HUDEP-2 (cell line): Measurements from ENCODE around the gene SP140.
A peak's percentile ranks its signal among the peaks of the same experiment; 100 is the strongest.
"Not testable (repeated sequence)": the region's sequence is repeated elsewhere in the genome, so short reads cannot be mapped to it uniquely, and the experiment has no call there.

Experiments used
- DNase-seq, 76 experiments: peaks; one replicate each; lab custom pipeline; 2025; ENCODE audit not compliant: unreplicated experiment in 76 of 76; lab: John Stamatoyannopoulos, UW

SP140 gene

GRCh38 chr2:230282936-230283335, 57.4 kb downstream of the SP140 start:
- DNase-seq, result no peak

- no peak for DNase-seq
Measured at GRCh38 chr2:230286048-230286447, 60.5 kb downstream of the SP140 start.

- peak in 8 of 76 experiments; percentile 2 to 36 (median 7) for DNase-seq
Measured at GRCh38 chr2:230289311-230289710, 63.8 kb downstream of the SP140 start.

GRCh38 chr2:230295192-230295591, 69.7 kb downstream of the SP140 start:
- DNase-seq, result no peak

- DNase-seq, result no peak
Measured at GRCh38 chr2:230296917-230297316, 71.4 kb downstream of the SP140 start.

GRCh38 chr2:230299618-230300017, 74.1 kb downstream of the SP140 start:
- DNase-seq, result no peak

GRCh38 chr2:230305416-230306275, 80.1 kb downstream of the SP140 start:
- DNase-seq, result no peak

- no peak for DNase-seq
Measured at GRCh38 chr2:230306474-230306873, 80.9 kb downstream of the SP140 start.

GRCh38 chr2:230307485-230307884, 81.9 kb downstream of the SP140 start:
- no peak for DNase-seq

- DNase-seq, result no peak
Measured at GRCh38 chr2:230308402-230309000, 83.0 kb downstream of the SP140 start.

- DNase-seq, result not testable (repeated sequence)
Measured at GRCh38 chr2:230310792-230311191, 85.3 kb downstream of the SP140 start.

GRCh38 chr2:230311634-230312033, 86.1 kb downstream of the SP140 start:
- not testable (repeated sequence) for DNase-seq

GRCh38 chr2:230312638-230313037, 87.1 kb downstream of the SP140 start:
- no peak for DNase-seq

- DNase-seq, result no peak
Measured at GRCh38 chr2:230317366-230317765, 91.8 kb downstream of the SP140 start.

GRCh38 chr2:230318190-230319121, 92.9 kb downstream of the SP140 start:
- no peak for DNase-seq

- no peak for DNase-seq
Measured at GRCh38 chr2:230319211-230319862, 93.8 kb downstream of the SP140 start.

GRCh38 chr2:230321031-230321430, 95.5 kb downstream of the SP140 start:
- no peak for DNase-seq

GRCh38 chr2:230322561-230323384, 97.2 kb downstream of the SP140 start:
- no peak for DNase-seq

GRCh38 chr2:230323385-230324106, 98.0 kb downstream of the SP140 start:
- DNase-seq, result peak in 4 of 76 experiments; percentile 1 to 11 (median 3)
